ENCODE measurements around the gene GABARAPL2. TPM values are rescaled to one million over a fixed set of nuclear protein-coding genes. Genes with fewer than 3 reads are reported as not detected.

GABARAPL2 gene
- total RNA-seq, 1 donor from 2014 or later, result 222 TPM

DNA sequence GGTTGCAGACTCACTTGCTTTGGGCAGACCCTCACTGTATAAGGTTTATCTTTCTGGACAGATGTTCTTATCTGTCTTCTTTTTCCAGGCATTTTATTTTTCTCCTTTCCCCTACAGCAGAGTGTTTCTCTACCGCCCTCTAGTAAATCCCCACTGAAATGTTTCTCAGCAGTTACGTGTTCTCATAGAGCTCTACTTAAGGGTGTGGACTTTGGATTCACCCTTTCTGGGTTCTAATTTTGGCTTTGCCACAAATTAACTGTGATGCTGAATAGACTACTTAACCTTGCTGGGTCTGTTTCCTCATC is 54.9 kb downstream of the GABARAPL2 start:
- DNase-seq (ENCODE audit: low spot score), result no peak
- TF ChIP-seq, protein P1, sequence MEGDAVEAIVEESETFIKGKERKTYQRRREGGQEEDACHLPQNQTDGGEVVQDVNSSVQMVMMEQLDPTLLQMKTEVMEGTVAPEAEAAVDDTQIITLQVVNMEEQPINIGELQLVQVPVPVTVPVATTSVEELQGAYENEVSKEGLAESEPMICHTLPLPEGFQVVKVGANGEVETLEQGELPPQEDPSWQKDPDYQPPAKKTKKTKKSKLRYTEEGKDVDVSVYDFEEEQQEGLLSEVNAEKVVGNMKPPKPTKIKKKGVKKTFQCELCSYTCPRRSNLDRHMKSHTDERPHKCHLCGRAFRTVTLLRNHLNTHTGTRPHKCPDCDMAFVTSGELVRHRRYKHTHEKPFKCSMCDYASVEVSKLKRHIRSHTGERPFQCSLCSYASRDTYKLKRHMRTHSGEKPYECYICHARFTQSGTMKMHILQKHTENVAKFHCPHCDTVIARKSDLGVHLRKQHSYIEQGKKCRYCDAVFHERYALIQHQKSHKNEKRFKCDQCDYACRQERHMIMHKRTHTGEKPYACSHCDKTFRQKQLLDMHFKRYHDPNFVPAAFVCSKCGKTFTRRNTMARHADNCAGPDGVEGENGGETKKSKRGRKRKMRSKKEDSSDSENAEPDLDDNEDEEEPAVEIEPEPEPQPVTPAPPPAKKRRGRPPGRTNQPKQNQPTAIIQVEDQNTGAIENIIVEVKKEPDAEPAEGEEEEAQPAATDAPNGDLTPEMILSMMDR (IDR thresholded peaks at IDR 0.05; ENCODE audit: unreplicated experiment), result no peak
- peak overlapping the region; percentile 88 for H3K4me3 Mint-ChIP-seq (ENCODE audit: unreplicated experiment)
- no peaks in the 10 kb centered on the region for H3K9me3 Mint-ChIP-seq (ENCODE audit: unreplicated experiment)
- H3K27ac Mint-ChIP-seq (ENCODE audit: unreplicated experiment), result peak overlapping the region; percentile 98
- H3K36me3 Mint-ChIP-seq (ENCODE audit: low read depth, unreplicated experiment), result peaks cover 51% of the 10 kb centered on the region
- peaks cover 57% of the 10 kb centered on the region for H3K4me1 Mint-ChIP-seq (ENCODE audit: unreplicated experiment)
- H3K27me3 Mint-ChIP-seq (ENCODE audit: unreplicated experiment), result peaks cover 24% of the 10 kb centered on the region

DNA sequence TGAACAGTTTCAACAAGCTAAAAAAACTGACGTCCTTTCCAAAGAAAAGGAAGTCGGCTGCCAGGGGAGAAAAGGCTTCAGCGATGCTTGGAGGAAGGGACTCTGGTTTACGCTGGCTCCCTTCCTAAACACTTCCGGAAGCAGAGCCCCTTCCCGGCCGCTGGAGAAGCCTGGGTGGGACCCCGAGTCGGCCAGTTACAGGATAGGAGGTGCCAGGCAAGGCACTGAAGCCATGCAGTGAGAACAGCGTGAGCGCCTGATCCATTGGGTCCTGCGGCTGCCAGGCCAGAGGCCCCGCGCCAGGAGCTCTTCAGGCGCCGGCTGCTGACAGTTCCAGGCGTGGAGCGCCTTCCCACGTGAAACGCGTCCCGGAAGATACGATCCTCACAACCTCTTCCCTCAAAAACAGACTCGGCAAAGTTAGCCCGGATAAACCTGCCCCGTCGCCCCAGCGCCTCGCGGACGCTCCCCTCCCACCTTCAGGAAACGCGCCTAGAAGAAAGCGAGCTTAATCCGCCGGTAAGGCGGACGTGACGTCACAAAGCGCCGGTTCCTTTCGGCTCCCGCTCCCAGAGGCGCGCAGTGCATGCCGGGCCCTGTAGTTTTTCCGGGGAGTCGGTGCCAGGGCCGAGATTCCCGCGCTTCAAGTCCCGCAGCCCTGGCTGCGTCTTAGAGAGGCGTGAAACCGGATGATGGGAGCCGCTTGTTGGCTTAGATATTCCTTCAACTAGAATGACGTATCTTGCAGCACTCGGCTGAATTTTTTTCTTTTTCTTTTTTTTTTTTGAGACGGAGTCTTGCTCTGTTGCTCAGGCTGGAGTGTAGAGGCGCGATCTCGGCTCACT is 56.8 kb downstream of the GABARAPL2 start, which contains the start of gene ADAT1:
Gene ADAT1, minus strand, starts transcription at position 521 of the 845 bp plus-strand sequence. CDS start 2,482 bp downstream, outside the sequence.
- Mint-ChIP-seq H3K4me1 (ENCODE audit: unreplicated experiment) (peaks cover 70% of the 10 kb centered on the region), H3K4me3 (ENCODE audit: unreplicated experiment) (peak within 1 kb of the TSS; percentile 92), H3K36me3 (ENCODE audit: low read depth, unreplicated experiment) (peaks cover 58% of the 10 kb centered on the region), H3K9me3 (ENCODE audit: unreplicated experiment) (no peaks in the 10 kb centered on the region), H3K27me3 (ENCODE audit: unreplicated experiment) (peaks cover 29% of the 10 kb centered on the region), H3K27ac (ENCODE audit: unreplicated experiment) (peak within 1 kb of the TSS; percentile 98)
- DNase-seq (ENCODE audit: low spot score), result peak; percentile 97
- TF ChIP-seq, protein P1 (IDR thresholded peaks at IDR 0.05; ENCODE audit: unreplicated experiment), result no peak

DNA sequence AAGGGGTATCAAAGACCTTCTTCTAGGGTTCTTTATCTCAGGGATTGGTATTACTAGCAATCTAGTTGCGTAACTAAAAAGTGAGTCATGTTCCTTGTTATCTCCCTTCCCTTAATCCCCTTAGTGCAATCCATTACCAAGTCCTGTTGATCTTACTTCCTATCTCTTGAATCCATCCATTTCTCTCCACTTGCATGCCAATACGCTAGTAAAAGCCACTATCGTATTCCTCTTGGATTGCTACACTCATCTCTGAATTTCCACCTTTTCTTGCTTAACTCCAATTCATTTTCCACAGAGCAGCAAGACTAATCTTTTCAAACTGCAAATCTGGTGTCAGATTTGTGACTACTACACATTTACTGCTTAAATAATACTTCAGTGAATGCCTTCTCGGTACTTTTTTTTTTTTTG is 58.7 kb downstream of the GABARAPL2 start:
- Mint-ChIP-seq H3K36me3 (ENCODE audit: low read depth, unreplicated experiment) (peaks cover 61% of the 10 kb centered on the region), H3K27me3 (ENCODE audit: unreplicated experiment) (peaks cover 34% of the 10 kb centered on the region)

DNA sequence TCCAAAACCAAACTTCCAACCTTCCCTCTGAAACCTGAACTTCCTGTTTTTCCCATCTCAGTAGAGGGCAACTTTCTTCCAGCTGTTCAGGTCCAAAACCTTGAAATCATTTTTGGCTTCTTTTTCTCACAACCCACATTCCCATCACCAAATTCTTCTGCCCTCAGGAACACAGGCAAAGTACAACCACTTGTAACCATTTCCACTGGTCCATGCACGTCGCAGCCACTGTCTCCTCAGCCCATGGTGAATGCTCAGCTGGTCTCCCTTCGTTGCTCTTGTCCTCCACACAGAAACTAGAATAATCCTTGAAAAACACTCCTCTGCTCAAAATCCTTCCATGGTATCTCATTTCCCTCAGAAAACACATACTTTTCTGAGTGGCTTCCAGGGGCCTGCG is 60.6 kb downstream of the GABARAPL2 start:
- DNase-seq (ENCODE audit: low spot score), result no peak
- peaks cover 68% of the 10 kb centered on the region for H3K36me3 Mint-ChIP-seq (ENCODE audit: low read depth, unreplicated experiment)
- TF ChIP-seq, protein P1 (IDR thresholded peaks at IDR 0.05; ENCODE audit: unreplicated experiment), result no peak

More for the DNA sequence above, 58.7 kb downstream of the GABARAPL2 start:
- DNase-seq (ENCODE audit: low spot score), result no peak
- Mint-ChIP-seq H3K9me3 (ENCODE audit: unreplicated experiment) (no peaks in the 10 kb centered on the region), H3K4me1 (ENCODE audit: unreplicated experiment) (peaks cover 78% of the 10 kb centered on the region), H3K27ac (ENCODE audit: unreplicated experiment) (peak overlapping the region; percentile 92), H3K4me3 (ENCODE audit: unreplicated experiment) (peak overlapping the region; percentile 66)
- TF ChIP-seq, protein P1 (IDR thresholded peaks at IDR 0.05; ENCODE audit: unreplicated experiment), result no peak

More for the DNA sequence above, 60.6 kb downstream of the GABARAPL2 start:
- peaks cover 28% of the 10 kb centered on the region for H3K27me3 Mint-ChIP-seq (ENCODE audit: unreplicated experiment)
- H3K4me1 Mint-ChIP-seq (ENCODE audit: unreplicated experiment), result peaks cover 60% of the 10 kb centered on the region
- H3K4me3 Mint-ChIP-seq (ENCODE audit: unreplicated experiment), result peak overlapping the region; percentile 66
- H3K9me3 Mint-ChIP-seq (ENCODE audit: unreplicated experiment), result no peaks in the 10 kb centered on the region
- H3K27ac Mint-ChIP-seq (ENCODE audit: unreplicated experiment), result peak overlapping the region; percentile 97

Other genes starting within 250 kb of the GABARAPL2 start
- 65.7 TPM for gene CFDP1, start 132.9 kb upstream of the GABARAPL2 start, total RNA-seq (ENCODE audit: unreplicated experiment)
- gene TMEM170A, start 101.7 kb upstream of the GABARAPL2 start, total RNA-seq (ENCODE audit: unreplicated experiment), result 38.0 TPM
- 5.3 TPM for gene CHST6, start 70.9 kb upstream of the GABARAPL2 start, total RNA-seq (ENCODE audit: unreplicated experiment)
- gene CHST5, start 30.3 kb upstream of the GABARAPL2 start, total RNA-seq (ENCODE audit: unreplicated experiment), result 0.13 TPM
- gene TMEM231, start 10.1 kb upstream of the GABARAPL2 start, total RNA-seq (ENCODE audit: unreplicated experiment), result 14.5 TPM
- 137 TPM for gene ADAT1, start 56.9 kb downstream of the GABARAPL2 start, total RNA-seq (ENCODE audit: unreplicated experiment)
- 161 TPM for gene KARS1, start 81.3 kb downstream of the GABARAPL2 start, total RNA-seq (ENCODE audit: unreplicated experiment)
- 48.0 TPM for gene TERF2IP, start 81.4 kb downstream of the GABARAPL2 start, total RNA-seq (ENCODE audit: unreplicated experiment)
- gene CPHXL2, start 110.6 kb downstream of the GABARAPL2 start, total RNA-seq (ENCODE audit: unreplicated experiment), result not detected
- not detected for gene DUXB, start 135.1 kb downstream of the GABARAPL2 start, total RNA-seq (ENCODE audit: unreplicated experiment)
- not detected for gene CPHXL, start 160.1 kb downstream of the GABARAPL2 start, total RNA-seq (ENCODE audit: unreplicated experiment)

Measured in endothelial cell (in vitro differentiated cells).